AG09309 (cell line): ENCODE measurements around the gene AGBL4.

Experiments
- DNase-seq: peaks from one replicate; pipeline ENCODE4 v3.0.0-alpha.2; 2010; ENCODE audit warnings: low read depth
- H3K4me3 ChIP-seq: 2 replicates; pipeline ENCODE4 v1.5.1; 2011; ENCODE audit warnings: mild to moderate bottlenecking, low read depth, low read length, moderate library complexity; ENCODE audit not compliant: control insufficient read depth
- TF ChIP-seq, protein P1 (sequence below): IDR thresholded peaks from 2 replicates; pipeline ENCODE4 v1.5.1; 2011; ENCODE audit warnings: mild to moderate bottlenecking, low read depth, low read length, inconsistent platforms; ENCODE audit not compliant: insufficient read depth, control insufficient read depth; ENCODE audit errors: missing control alignments

Gene AGBL4

DNA sequence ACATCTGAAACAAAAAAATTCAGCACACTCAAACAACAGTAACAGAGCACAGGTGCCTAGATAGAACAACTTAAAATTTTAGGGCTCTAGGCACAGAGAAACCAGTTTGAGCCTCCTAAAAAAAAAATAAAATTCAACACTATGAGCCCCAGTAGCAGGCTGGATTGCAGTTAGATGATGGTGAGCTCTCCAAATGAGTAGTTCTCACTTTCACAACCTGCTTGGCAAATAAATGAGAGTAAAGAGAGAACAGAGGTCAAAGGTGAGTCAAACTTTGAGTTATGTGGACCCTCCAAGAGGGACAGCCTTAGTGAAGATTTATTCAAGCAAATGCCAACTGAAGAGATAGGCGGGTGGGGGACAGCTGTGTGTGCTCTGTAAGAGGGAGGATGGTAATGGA is 1250.6 kb downstream of the AGBL4 start:
- no peak overlapping the region for H3K4me3 ChIP-seq
- TF ChIP-seq, protein P1, sequence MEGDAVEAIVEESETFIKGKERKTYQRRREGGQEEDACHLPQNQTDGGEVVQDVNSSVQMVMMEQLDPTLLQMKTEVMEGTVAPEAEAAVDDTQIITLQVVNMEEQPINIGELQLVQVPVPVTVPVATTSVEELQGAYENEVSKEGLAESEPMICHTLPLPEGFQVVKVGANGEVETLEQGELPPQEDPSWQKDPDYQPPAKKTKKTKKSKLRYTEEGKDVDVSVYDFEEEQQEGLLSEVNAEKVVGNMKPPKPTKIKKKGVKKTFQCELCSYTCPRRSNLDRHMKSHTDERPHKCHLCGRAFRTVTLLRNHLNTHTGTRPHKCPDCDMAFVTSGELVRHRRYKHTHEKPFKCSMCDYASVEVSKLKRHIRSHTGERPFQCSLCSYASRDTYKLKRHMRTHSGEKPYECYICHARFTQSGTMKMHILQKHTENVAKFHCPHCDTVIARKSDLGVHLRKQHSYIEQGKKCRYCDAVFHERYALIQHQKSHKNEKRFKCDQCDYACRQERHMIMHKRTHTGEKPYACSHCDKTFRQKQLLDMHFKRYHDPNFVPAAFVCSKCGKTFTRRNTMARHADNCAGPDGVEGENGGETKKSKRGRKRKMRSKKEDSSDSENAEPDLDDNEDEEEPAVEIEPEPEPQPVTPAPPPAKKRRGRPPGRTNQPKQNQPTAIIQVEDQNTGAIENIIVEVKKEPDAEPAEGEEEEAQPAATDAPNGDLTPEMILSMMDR, result no peak

DNA sequence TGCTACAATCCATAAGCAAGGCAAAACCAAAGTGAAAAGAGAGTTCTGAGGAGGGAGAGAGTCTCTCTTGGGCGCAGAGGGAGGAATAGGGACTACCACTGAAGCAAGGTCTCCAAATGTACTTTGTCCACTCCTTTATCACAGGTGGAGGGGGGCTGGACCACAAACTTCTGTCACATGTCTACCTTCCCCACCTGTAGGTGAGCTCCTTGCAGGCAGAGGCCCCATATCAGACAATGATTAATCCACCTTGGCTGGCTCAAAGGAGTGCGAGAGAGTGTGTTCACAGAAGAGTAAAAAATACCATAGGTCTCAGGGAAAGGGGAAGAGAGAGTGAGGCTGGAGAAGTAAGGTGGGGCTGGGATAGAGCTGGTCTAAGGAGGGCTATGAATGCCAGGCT is 1251.5 kb downstream of the AGBL4 start:
- TF ChIP-seq, protein P1, result no peak
- H3K4me3 ChIP-seq, result no peak overlapping the region
- no peak for DNase-seq

More for the DNA sequence above, 1250.6 kb downstream of the AGBL4 start:
- DNase-seq, result no peak

DNA sequence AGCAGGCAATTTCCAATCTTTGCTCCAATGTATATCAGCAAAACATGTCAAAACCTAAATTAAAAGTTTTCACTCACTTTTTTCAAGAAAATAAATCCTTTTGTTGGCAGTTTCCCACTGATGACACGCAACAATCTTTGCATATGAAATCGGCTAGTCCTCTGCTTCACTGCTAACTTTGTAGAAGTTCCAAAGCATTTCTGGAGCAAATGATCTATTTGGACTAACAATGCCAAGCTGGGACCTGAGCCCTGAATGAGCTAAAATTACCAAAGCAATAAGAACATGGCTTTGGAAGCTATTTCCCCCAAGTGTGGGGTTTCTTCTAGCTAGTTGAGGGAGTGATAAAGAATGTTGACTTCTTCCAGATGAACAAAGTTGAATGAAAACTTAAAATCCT is 1252.2 kb downstream of the AGBL4 start:
- no peak for DNase-seq
- TF ChIP-seq, protein P1, result no peak
- no peak overlapping the region for H3K4me3 ChIP-seq

DNA sequence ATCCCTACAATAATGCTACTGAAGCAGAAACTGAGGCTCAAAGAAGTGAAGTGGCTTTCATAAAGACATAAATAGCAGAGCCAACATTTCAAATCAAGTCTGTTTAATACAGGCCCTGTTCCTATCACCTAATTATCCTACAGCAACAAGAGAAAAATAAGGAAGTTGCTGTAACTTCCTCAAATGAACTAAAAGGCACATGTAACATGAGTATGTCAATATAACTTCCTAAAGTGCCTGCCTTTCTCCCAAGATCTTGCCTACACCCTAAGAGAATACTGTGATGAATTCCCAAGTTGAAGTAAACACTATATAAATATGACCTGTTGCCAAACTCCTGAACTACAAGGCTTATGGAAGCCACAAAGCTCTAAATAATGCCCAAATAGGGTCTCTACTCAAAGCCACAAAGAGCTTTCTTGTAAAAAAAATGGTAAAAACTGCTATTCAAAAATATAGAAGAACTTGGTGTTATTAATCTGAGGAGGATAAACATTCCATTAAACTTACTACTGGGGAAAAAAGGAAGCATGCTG is 1255.7 kb downstream of the AGBL4 start:
- TF ChIP-seq, protein P1, result no peak
- no peak for DNase-seq
- H3K4me3 ChIP-seq, result no peak overlapping the region

DNA sequence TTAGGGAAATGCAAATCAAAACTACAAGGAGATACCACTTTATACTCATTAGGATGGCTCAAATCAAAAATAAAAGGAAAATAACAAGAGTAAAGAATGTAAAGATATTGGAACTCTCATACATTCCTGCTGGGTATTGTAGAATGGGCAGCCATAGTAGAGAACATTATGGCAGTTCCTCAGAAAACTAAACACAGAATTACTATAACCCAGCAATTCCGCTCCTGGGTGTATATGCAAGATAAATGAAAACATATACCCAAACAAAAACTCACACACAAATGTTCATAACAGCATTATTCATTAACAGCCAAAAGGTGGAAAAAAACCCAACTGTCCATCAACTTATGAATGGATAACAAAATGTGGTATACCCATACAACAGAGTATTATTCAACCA is 1258.4 kb downstream of the AGBL4 start:
- no peak overlapping the region for H3K4me3 ChIP-seq

DNA sequence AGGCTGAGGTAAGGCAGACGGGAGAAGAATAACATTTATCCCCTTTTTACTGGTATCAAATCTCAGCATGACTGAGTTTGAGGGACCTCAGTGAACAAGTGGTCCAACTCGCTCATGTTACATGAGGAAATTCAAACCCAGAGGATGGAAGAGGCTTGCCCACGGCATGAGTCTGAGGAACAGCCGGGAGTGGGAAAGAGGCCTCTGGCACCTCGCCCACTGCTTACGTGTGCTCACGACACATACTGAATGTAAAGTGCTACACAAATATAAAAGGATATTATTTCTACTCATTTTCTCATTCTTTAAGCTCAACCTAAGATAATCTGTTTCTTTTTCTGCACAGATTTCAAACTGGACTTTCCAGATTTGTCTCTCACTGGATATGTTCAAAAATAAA is 1261.8 kb downstream of the AGBL4 start:
- H3K4me3 ChIP-seq, result no peak overlapping the region
- no peak for DNase-seq
- TF ChIP-seq, protein P1, result no peak

More for the DNA sequence above, 1258.4 kb downstream of the AGBL4 start:
- no peak for DNase-seq
- TF ChIP-seq, protein P1, result no peak

DNA sequence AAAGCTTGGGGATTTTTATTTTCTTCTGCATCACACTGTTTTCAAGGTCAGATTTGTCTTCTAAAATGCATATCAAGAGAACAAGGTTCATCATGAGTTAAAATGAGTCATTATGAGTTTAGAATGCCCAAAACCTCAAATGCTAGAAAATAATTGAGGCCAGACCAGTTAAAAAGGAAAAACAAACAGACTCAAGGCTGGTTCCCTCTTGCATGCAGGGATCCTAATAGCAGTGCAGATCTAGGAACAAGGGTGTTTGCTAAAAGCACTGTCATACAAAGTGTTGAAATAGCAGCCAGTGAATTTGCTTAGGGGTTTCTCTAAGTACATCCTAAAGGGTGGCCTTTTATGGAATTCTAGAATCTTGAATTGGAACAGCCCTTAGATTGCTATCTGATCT is 1262.3 kb downstream of the AGBL4 start:
- DNase-seq, result peak; percentile 1
- TF ChIP-seq, protein P1, result no peak

More for the DNA sequence above, 1262.3 kb downstream of the AGBL4 start:
- no peak overlapping the region for H3K4me3 ChIP-seq
